ENCODE results near the gene TRMT112. TPM values are rescaled to one million over a fixed set of nuclear protein-coding genes. Genes with fewer than 3 reads are reported as not detected.

The TRMT112 gene
- 446 and 498 TPM in 2 replicates for total RNA-seq

DNA sequence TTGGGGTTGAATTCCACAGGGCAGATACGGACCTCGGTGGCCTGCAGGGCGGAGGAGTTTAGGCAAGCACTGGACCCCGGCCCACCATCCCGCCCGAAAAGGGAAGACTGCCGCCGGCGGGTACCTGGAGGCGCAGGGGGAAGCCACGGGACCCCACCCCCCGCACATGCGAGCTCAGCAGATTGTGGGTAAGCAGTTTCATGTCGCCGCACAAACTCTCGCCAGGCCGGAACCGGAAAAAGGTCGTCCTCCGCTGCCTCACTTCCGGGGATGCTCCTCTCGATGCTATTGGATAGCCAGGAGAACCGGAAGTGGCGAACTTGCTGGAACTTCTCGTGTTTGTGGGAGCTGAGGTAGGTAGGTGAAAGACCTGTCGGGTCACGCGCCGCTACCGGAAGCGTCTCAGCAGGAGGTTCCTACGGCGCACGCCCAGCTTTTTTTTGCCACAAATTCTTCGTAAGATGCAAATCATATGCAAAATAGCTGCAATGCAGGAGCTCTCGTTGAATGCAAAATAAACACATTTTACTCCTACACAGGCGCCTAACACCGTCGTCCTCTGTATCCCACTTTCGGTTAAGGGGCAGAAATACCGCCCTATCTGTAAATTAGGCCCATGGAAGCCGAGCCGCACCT is at the start of gene TRMT112:
TSS of gene TRMT112 (minus strand) at position 235 of the 636 bp plus-strand sequence. CDS start at position 202, 33 bp downstream.

DNA sequence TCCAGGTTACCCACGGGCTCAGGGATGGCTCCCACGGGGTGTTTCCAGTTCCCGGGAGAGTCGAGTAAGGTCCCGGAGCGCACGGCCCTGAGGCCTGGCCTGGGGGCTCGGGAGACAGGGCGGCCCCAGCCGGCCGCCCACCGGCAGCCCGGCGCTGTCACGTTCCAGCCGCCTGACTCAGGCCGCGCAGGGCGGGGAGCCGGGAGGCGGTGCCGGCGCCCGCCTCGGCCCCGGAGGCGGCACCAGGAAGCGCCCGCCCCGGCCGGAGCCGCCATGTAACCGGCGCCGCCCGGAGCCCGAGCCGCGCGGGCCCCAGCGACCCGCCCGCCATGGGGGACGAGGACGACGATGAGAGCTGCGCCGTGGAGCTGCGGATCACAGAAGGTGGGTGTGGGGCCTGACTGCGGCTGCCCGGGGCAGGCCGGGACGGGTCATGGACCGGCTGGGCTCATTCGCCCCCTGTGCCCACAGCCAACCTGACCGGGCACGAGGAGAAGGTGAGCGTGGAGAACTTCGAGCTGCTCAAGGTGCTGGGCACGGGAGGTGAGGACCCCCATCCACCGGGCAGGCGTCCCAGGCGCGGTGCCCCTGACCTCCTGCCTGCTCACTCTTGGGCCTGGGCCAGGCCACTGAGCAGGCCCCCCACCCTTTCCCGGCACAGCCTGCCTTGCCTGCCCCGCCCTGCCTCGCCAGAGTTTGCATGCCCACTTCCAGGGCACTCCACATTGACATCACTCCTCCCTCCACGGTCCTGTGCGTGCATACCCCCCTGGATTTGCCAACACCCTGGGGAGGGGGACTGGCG is 41.8 kb upstream of the TRMT112 start, which contains the start of gene RPS6KA4:
TSS of gene RPS6KA4 (plus strand) at position 256 of the 805 bp plus-strand sequence. CDS start at position 330, 74 bp downstream.

DNA sequence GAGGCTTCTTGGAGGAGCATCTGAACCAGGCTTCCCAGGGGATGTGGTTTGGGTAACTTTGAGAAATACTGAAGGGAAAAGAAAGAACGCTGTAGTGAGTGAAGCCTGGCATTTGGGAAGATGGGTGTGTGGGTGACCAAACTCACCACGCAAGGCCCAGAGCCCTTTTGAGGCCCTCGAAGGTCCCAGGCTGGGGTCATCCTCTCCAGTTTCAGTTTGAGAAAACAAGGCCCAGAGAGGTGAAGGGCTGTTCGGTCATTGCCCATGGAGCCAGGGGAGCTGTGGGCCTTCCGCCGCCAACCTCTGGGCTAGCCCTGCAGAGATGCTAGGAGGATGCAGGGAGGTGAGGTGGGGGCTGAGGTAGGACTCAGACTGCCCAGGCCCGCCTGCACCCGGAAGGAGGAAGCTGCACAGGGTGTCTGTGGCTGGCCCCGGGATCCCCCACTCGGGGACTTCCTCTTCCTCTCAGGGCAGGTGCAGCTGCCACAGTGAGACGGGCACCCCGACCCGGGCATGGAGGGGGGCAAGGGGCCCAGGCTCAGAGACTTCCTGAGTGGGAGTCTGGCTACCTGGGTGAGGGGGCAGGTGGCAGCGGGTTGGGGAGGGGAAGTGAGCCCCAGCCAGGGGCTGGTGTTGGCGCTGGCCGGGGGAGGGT is 22.5 kb upstream of the TRMT112 start, which contains the start of gene CCDC88B:
TSS of gene CCDC88B (plus strand) at position 451 of the 655 bp plus-strand sequence. CDS start at position 514, 63 bp downstream.

DNA sequence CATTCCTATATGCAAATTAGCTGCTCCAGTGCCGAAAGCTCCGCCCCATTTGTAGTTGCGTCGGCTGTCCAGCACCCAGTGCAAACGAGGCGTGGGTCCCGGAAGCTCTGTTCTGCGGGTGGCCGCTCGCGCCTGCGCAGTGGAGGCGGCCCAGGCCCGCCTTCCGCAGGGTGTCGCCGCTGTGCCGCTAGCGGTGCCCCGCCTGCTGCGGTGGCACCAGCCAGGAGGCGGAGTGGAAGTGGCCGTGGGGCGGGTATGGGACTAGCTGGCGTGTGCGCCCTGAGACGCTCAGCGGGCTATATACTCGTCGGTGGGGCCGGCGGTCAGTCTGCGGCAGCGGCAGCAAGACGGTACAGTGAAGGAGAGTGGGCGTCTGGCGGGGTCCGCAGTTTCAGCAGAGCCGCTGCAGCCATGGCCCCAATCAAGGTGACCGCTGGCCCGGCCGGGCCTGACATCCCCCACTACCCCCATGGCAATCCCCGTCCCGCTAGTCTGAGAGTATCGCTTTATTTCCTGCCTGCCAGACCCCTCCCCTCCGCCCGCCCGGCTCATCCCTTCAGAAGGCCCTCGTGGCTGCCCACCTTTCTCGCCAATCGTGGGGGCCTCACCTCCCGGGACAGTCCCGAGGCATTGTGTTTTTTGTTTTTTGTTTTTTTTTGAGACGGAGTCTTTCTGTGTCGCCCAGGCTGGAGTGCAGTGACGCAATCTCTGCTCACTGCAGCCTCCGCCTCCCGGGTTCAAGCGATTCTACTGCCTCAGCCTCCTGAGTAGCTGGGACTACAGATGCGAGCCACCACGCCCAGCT is 804 bp upstream of the TRMT112 start, which contains the start of gene PRDX5:
TSS of gene PRDX5 (plus strand) at position 161 of the 805 bp plus-strand sequence. CDS start at position 256, 95 bp downstream.

DNA sequence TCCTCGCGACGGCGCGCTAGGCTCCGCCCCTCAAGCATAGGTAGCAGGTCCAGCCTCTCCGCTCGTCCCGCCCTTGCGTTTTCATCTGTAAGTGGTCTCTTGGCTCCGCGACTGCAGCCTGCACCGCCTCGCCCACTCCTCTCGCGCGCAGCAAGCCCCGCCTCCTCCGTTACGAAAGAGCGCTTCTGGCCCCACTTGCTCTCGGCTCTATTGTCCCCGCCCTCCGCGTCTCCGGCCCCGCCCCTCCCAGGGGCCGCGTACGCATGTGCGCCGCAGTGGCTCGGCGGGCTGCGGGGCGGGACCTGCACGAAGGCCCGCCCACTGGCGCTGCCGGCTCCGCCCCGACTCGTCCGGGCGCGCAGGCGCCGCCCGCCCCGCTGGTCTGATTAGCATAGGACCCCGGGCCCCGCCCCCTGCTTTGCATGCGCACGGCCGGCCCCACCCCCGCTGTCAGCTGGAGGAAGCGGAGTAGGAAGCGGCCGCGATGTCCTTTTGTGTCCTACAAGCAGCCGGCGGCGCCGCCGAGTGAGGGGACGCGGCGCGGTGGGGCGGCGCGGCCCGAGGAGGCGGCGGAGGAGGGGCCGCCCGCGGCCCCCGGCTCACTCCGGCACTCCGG is 12.2 kb downstream of the TRMT112 start, which contains the start of gene ESRRA:
TSS of gene ESRRA (plus strand) at position 450 of the 616 bp plus-strand sequence. CDS start 1,656 bp downstream, outside the sequence.

DNA sequence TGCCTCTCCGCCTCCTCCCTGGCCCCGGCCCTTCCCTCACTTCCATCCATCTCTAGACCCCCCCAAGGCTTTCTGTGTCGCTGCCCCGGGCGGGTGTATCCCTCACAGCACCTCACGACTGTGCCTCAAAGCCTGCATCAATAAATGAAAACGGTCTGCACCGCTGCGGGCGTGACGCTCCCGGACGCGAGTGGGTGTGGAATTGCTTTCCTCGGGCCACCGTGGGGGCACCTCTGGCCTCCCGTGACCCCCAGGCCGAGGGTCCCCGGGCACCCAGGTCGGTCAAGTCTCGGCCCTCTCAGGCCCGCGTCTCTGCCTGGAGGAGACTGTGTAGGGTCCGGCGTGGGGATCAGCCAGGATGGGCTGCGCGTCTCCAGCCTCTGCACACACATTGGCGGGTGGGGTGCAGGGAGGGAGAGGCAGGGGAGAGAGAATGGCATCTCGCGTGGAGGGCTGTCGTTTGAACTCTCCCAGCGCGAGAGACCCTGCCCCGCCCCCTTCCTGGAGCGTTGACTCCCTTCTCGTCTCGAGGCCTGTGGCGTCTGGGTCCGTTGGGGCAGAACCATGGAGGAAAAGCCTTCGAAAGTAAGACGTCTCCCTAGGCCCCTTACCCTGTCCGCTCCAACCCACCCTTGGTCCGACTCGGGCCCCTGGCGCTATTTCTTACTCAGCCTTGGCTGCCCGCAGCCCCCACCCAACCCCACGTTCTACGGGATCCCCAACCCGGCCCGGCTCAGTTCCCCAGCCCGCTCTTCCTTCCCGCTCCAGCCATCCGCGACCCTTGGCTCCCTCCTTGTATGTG is 17.3 kb downstream of the TRMT112 start, which contains the start of gene CATSPERZ:
TSS of gene CATSPERZ (plus strand) at position 512 of the 802 bp plus-strand sequence. CDS start at position 565, 53 bp downstream.

DNA sequence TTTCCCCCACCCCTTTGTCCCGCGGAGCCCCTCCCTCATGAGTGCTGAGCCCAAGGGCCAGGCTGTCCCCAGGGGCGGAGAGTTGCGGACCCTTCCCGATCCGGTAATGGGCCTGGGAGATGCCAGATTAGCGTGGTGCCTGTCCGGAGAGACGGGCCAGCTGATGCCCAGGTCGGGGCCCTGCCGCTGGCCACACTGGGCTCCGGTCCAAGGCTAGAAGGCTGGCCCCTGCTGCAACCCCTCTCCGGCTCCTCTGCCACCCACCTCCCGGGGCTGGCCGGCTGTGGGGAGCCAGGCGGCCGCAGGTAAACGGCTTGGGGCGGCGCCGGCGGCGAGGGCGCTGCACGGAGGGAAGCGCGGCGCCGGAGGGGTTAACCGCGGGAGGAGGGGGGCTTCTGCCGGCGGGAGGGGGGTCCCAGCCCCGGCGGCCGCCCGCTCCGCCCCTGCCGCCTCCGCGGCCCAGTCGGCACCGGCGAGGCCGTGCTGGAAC is 26.1 kb downstream of the TRMT112 start, which contains the start of gene KCNK4:
TSS of gene KCNK4 (plus strand) at position 41 of the 490 bp plus-strand sequence. CDS start 1,717 bp downstream, outside the sequence.

DNA sequence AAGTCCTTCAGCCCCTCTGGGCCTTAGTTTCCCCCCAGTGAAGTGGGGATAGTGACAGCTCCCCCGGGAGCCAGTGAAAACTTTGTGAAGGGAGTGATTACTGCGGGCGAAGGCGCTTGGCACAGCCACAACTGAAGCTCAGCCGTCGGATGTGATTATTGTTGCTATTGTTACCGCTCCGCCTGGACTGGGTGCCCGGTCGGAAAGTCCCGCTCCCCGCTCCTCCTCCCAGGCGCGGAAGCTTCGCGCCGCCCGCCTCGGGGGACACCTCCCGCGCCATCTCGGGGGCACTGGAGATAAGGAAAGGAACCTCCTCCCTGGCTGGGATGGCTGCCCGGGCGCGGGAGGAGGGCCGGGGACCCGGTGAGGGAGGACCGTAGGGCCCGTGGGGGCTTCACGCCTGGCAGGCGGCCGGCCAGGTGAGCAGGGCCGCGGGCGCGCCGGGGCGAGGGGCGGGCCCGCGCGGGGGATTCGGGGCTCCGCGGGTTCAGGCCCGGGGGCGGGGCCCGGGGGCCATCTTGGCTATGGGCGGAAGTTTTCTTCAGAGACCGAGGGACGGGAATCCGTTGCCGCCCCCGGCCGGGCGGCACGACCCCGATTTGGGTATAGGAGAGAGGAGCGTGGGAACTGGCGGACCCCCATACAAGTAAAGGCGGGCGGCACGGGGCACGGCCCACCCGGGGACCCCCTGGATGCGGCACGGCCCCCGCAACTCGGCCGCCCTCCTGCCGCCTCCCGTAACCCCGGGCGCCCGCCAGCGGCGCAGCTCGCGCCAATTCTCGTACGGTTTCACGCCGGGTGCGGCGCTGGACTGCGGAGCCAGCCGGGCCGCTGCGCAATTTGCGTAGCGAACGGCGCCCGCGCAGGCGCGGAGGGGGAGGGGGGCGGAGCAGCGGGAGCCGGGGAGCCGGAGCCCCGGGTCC is 32.1 kb downstream of the TRMT112 start, which contains the start of gene GPR137:
TSS of gene GPR137 (plus strand) at position 887 of the 923 bp plus-strand sequence. CDS start 677 bp downstream, outside the sequence.

DNA sequence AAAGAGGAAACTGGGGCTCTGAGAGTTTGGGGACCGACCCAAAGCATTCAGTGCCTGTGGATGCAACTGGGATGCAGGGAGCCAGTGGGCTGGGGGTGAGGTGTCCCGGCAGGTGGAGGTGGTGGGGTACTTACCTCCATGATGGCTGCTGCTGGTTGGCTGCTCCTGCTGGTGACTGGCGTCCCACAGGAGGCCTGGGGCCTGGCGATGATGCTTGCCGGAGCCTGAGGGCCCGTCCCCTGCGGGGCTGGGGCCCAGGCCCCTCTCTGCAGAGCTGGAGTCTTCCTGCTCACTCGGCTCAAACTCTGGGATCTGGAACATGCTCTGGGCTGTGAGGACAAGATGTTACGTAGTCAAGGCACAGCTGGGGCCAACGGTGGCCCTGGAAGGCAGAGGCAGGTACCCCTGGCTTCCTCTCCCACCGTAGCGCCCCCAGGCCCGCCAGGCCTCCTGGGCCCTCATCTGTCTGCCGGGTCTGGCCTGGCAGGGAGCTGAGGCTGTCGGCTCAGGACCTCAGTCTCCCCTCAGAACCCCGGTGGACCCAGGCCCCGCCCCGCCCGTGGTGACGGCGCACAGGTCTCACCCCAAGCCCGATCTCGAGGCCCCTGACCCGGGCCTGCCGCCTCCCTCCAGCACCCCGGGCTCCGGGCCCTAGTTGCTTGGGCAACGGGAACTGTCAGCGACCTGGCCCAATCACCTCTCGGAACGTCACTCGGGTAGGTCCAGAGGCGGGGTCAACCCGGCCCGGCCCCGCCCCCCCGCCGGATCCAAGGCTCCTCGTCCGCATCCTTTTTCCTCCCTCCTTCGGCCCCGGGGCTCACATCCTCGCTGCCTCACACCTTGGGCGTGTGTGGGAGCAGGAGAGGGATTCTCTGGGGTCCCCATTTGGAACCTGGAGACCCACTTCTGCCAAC is 33.1 kb downstream of the TRMT112 start, which contains the start of gene BAD:
TSS of gene BAD (minus strand) at position 618 of the 914 bp plus-strand sequence. CDS start at position 321, 297 bp downstream.

Other genes starting within 250 kb of the TRMT112 start
- gene MACROD1, start 151.4 kb downstream of the TRMT112 start, total RNA-seq, result 9.2 and 14.7 TPM in 2 replicates
- 200 and 219 TPM in 2 replicates for gene STIP1, start 131.4 kb downstream of the TRMT112 start, total RNA-seq
- gene FERMT3, start 110.8 kb downstream of the TRMT112 start, total RNA-seq, result 1.8 and 2.2 TPM in 2 replicates
- gene TRPT1, start 91.4 kb downstream of the TRMT112 start, total RNA-seq, result 46.2 and 59.3 TPM in 2 replicates
- 59.5 and 60.4 TPM in 2 replicates for gene NUDT22, start 91.3 kb downstream of the TRMT112 start, total RNA-seq
- gene DNAJC4, start 87.0 kb downstream of the TRMT112 start, total RNA-seq, result 12.6 and 21.2 TPM in 2 replicates
- gene VEGFB, start 83.0 kb downstream of the TRMT112 start, total RNA-seq, result 22.5 and 30.8 TPM in 2 replicates
- 41.2 and 54.4 TPM in 2 replicates for gene FKBP2, start 76.5 kb downstream of the TRMT112 start, total RNA-seq
- gene PPP1R14B, start 70.6 kb downstream of the TRMT112 start, total RNA-seq, result 361 and 380 TPM in 2 replicates
- gene PLCB3, start 66.0 kb downstream of the TRMT112 start, total RNA-seq, result 24.2 and 25.7 TPM in 2 replicates
- gene BAD, start 32.9 kb downstream of the TRMT112 start, total RNA-seq, result 102 and 103 TPM in 2 replicates
- gene GPR137, start 31.7 kb downstream of the TRMT112 start, total RNA-seq, result 14.6 and 18.7 TPM in 2 replicates
- gene KCNK4, start 26.3 kb downstream of the TRMT112 start, total RNA-seq, result not detected in 2 replicates
- 0.15 TPM in 1 of 2 replicates, not detected in the other for gene CATSPERZ, start 17.2 kb downstream of the TRMT112 start, total RNA-seq
- gene ESRRA, start 12.0 kb downstream of the TRMT112 start, total RNA-seq, result 21.3 and 25.1 TPM in 2 replicates
- 281 and 297 TPM in 2 replicates for gene PRDX5, start 562 bp upstream of the TRMT112 start, total RNA-seq
- 1.2 and 1.3 TPM in 2 replicates for gene CCDC88B, start 22.6 kb upstream of the TRMT112 start, total RNA-seq
- gene RPS6KA4, start 41.6 kb upstream of the TRMT112 start, total RNA-seq, result 39.7 and 42.4 TPM in 2 replicates
- not detected in 2 replicates for gene SLC22A11, start 238.4 kb upstream of the TRMT112 start, total RNA-seq

All from bronchus fibroblast of lung (primary cell).